H54 (cell line): ENCODE results near the gene ADORA2A.

Experiments
- DNase-seq: peaks from one replicate; pipeline ENCODE4 v3.0.0; 2011; ENCODE audit warnings: low spot score, mixed read lengths; ENCODE audit not compliant: insufficient read length
- FAIRE-seq: peaks from 3 replicates; lab custom pipeline; 2011; peaks lifted over from hg19 to GRCh38; lab: Jason Lieb, UNC
- POLR2A ChIP-seq: IDR thresholded peaks from 2 replicates; pipeline ENCODE4 v1.6.1; 2011; ENCODE audit warnings: low read depth, mild to moderate bottlenecking, low read length

The ADORA2A gene

GRCh38 chr22:24409707-24410106 is 17.7 kb upstream of the ADORA2A start:
- FAIRE-seq (no peak), DNase-seq (no peak)
- no peak for TF ChIP-seq POLR2A

GRCh38 chr22:24410110-24410856 is 17.1 kb upstream of the ADORA2A start:
- no peak for TF ChIP-seq POLR2A
- FAIRE-seq (peak; percentile 30), DNase-seq (peak; percentile 72)

- no peak for TF ChIP-seq POLR2A
- DNase-seq = no peak
- no peak for FAIRE-seq
Observed at GRCh38 chr22:24411256-24412004, 16.0 kb upstream of the ADORA2A start.

- DNase-seq = no peak
- TF ChIP-seq POLR2A = no peak
- FAIRE-seq = no peak
Observed at GRCh38 chr22:24412274-24412673, 15.1 kb upstream of the ADORA2A start.

GRCh38 chr22:24413271-24413670 is 14.1 kb upstream of the ADORA2A start:
- no peak for TF ChIP-seq POLR2A
- no peak for DNase-seq
- no peak for FAIRE-seq

GRCh38 chr22:24413736-24414385 is 13.5 kb upstream of the ADORA2A start:
- DNase-seq (no peak), FAIRE-seq (no peak)
- no peak for TF ChIP-seq POLR2A

GRCh38 chr22:24414523-24414922 is 12.9 kb upstream of the ADORA2A start:
- DNase-seq (no peak), FAIRE-seq (no peak)
- TF ChIP-seq POLR2A = no peak

GRCh38 chr22:24414984-24415945 is 12.1 kb upstream of the ADORA2A start:
- no peak for FAIRE-seq
- no peak for DNase-seq
- no peak for TF ChIP-seq POLR2A

- no peak for TF ChIP-seq POLR2A
- no peak for FAIRE-seq
- no peak for DNase-seq
Observed at GRCh38 chr22:24416095-24416494, 11.3 kb upstream of the ADORA2A start.

- FAIRE-seq (no peak), DNase-seq (no peak)
- no peak for TF ChIP-seq POLR2A
Observed at GRCh38 chr22:24416611-24417010, 10.8 kb upstream of the ADORA2A start.

- DNase-seq (no peak), FAIRE-seq (no peak)
- TF ChIP-seq POLR2A = no peak
Observed at GRCh38 chr22:24417200-24417599, 10.2 kb upstream of the ADORA2A start.

- no peak for DNase-seq
- FAIRE-seq = no peak
- TF ChIP-seq POLR2A = no peak
Observed at GRCh38 chr22:24417901-24418641, 9.3 kb upstream of the ADORA2A start.
